ENCODE results near the gene RPE. TPM values are rescaled to one million over a fixed set of nuclear protein-coding genes. Genes with fewer than 3 reads are reported as not detected.

RPE gene
- total RNA-seq, 2 donors from 2014 or later: 21.0 to 26.4 TPM

DNA sequence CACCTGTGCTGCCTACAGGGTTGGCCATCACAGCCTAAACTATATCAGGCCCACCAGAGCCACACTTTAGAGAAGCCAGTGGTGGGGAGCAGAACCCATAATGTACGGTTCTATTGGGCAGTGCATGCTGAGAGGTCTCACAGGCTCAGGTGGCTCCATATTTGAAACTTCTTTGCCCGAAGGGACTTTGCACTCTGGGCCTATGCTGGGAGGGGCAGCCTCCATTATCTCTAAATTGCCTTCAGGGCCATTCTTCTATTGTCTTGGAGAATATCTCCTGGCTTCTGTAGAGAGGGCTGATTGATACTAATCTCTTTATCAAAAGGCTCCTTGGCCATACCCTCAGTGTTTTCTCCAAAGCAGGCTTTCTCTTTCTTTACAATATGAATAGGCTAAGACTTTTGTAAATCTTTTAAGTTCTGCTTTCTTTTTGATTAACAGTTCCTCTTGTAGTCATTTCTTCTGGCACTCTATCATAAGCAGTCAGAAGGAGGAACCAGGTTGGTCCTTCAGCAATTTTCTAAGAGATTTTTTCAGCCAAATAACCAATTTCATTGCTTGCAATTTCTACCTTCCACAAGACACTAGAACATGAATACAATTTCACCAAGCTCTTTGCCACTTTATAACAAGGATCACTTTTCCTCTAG lies 44.5 kb downstream of the RPE start:
- Histone ChIP-seq H3K27me3 (no peaks in the 10 kb centered on the region), H3K36me3 (no peaks in the 10 kb centered on the region), H3K4me1 (no peaks in the 10 kb centered on the region), H3K4me3 (no peak overlapping the region), H3K27ac (no peak overlapping the region), H3K9me3 (peaks cover 0 to 14% of the 10 kb centered on the region in 2 donors)
- DNase-seq (ENCODE audit: low spot score): no peak
- TF ChIP-seq CTCF (IDR thresholded peaks at IDR 0.05): no peak

DNA sequence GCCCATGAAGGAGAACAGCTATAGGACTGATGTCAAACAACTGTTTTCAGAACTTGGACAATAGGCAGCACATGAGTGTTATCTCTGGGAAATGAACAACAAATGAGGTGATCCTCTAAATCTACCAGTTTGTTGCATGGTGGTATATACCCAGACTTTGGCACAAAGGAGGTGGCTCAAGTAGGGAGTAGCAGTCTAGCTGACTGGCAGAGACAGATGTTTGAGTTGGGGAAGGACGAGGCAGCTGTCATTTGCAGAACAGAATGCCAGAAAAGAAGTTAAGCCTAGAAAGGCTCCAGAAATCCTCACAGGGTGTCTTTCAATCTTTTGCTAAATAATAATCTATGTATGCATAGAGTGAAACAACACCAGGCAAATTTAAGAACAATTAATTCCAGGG lies 47.4 kb downstream of the RPE start:
- Histone ChIP-seq H3K27ac (no peak overlapping the region), H3K36me3 (no peaks in the 10 kb centered on the region)
- TF ChIP-seq CTCF (IDR thresholded peaks at IDR 0.05): no peak

DNA sequence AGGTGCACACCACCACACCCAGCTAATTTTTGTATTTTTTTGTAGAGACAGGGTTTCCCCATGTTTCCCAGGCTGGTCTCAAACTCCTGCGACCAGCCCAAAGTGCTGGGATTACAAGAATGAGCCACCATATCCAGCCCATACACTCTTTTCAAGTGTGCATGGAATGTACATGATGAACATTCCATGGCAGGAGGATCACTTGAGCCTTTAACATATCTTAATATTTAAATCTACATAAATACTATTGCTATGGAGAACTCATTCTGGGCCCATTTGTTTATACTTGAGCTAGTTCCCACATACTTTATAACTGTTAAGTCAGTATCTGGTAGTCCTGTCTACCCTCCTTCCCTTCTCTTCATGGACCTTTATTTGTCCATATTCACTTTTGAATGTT lies 48.4 kb downstream of the RPE start:
- Histone ChIP-seq H3K27me3 (no peaks in the 10 kb centered on the region), H3K27ac (no peak overlapping the region), H3K9me3 (peaks cover 0 to 27% of the 10 kb centered on the region in 2 donors), H3K36me3 (no peaks in the 10 kb centered on the region), H3K4me1 (no peaks in the 10 kb centered on the region), H3K4me3 (no peak overlapping the region)
- no peak for TF ChIP-seq CTCF (IDR thresholded peaks at IDR 0.05)
- no peak for DNase-seq (ENCODE audit: low spot score)

More for the DNA sequence above, 47.4 kb downstream of the RPE start:
- Histone ChIP-seq H3K27me3 (no peaks in the 10 kb centered on the region), H3K4me3 (no peak overlapping the region), H3K4me1 (no peaks in the 10 kb centered on the region), H3K9me3 (peaks cover 0 to 20% of the 10 kb centered on the region in 2 donors)
- DNase-seq (ENCODE audit: low spot score): no peak

GRCh38 chr2:210054696-210055095 lies 52.3 kb downstream of the RPE start:
- H3K9me3 ChIP-seq: peaks cover 0 to 13% of the 10 kb centered on the region in 2 donors
- H3K27ac ChIP-seq: no peak overlapping the region

GRCh38 chr2:210055825-210056224 lies 53.4 kb downstream of the RPE start:
- no peaks in the 10 kb centered on the region for H3K36me3 ChIP-seq
- H3K27me3 ChIP-seq: no peaks in the 10 kb centered on the region
- no peaks in the 10 kb centered on the region for H3K4me1 ChIP-seq
- H3K4me3 ChIP-seq: no peak overlapping the region
- H3K9me3 ChIP-seq: peaks cover 0 to 13% of the 10 kb centered on the region in 2 donors
- H3K27ac ChIP-seq: no peak overlapping the region
- no peak for DNase-seq (ENCODE audit: low spot score)
- no peak for TF ChIP-seq CTCF (IDR thresholded peaks at IDR 0.05)

More at GRCh38 chr2:210054696-210055095, 52.3 kb downstream of the RPE start:
- no peak overlapping the region for H3K4me3 ChIP-seq
- H3K4me1 ChIP-seq: no peaks in the 10 kb centered on the region
- no peak for TF ChIP-seq CTCF (IDR thresholded peaks at IDR 0.05)
- H3K27me3 ChIP-seq: no peaks in the 10 kb centered on the region
- no peaks in the 10 kb centered on the region for H3K36me3 ChIP-seq
- DNase-seq (ENCODE audit: low spot score): no peak

DNA sequence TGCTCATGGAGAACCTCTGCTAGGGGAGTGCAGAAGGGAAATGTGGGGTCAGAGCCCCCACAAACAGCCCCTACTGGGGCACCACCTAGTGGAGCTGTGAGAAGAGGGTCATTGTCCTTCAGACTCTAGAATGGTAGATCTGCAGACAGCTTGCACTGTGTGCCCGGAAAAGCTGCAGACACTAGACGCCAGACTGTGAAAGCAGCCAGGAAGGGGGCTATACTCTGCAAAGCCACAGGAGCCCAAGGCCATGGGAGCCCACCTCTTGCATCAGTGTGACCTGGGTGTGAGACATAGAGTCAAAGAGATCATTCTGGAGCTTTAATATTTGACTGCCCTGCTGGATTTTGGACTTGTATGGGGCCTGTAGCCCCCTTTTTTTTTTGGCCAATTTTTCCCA lies 60.9 kb downstream of the RPE start:
- H3K9me3 ChIP-seq: no peaks in the 10 kb centered on the region
- DNase-seq (ENCODE audit: low spot score): no peak
- no peak for TF ChIP-seq CTCF (IDR thresholded peaks at IDR 0.05)
- no peaks in the 10 kb centered on the region for H3K27me3 ChIP-seq
- H3K36me3 ChIP-seq: peaks cover 7% of the 10 kb centered on the region
- H3K27ac ChIP-seq: no peak overlapping the region
- no peak overlapping the region for H3K4me3 ChIP-seq
- H3K4me1 ChIP-seq: no peaks in the 10 kb centered on the region
